ENCODE results near the gene HRNR.

The HRNR gene

GRCh38 chr1:152188673-152189591 is 35.1 kb downstream of the HRNR start:
- DNase-seq (ENCODE audit: low read depth in 3 of 3): peak; percentile 53 to 66 (median 64)

GRCh38 chr1:152186556-152187285 is 37.3 kb downstream of the HRNR start:
- DNase-seq (ENCODE audit: low read depth in 3 of 3): no peak

DNA sequence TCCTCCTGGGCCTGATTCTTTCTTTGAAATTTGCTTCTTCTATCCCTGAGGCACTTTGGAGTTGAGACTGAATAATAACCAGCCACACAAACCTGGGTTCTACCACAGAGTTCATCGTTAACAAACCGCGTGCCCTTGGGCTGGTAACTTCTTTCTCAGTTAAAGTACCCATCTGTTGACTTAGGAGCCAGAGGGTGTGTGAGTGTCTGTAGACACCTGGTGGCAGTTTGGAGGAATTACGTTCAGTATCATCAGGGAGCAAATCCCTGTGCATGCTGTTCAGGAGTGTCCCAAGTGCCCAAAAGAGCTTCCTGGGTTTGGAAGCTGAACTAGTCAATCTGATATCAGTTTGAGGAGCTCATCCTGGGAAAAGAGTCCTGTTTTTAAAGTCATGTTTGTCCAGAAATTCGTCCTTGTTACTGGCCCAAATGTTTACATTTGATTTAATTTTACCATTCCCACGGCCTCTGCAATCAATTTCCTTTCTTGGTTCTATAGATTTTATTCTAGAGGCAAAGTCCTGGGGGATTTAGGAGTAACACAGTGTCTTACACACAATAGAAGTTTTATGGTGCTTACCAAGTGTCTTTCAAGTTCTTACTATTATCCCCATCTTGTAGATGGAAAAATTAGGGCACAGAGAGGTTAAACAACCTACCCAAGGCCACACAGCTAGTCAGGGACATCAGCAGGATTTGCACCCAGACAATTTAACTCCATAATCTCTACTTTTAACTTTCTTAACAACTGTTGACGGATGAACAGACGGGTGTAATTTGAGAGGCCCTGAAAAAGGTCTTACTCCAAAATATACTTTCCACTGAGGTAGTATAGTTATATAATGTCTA is 38.2 kb downstream of the HRNR start:
- DNase-seq (ENCODE audit: low read depth in 3 of 3): no peak

- DNase-seq (ENCODE audit: low read depth in 3 of 3): no peak
Measured at GRCh38 chr1:152182944-152183361, 41.0 kb downstream of the HRNR start.

DNA sequence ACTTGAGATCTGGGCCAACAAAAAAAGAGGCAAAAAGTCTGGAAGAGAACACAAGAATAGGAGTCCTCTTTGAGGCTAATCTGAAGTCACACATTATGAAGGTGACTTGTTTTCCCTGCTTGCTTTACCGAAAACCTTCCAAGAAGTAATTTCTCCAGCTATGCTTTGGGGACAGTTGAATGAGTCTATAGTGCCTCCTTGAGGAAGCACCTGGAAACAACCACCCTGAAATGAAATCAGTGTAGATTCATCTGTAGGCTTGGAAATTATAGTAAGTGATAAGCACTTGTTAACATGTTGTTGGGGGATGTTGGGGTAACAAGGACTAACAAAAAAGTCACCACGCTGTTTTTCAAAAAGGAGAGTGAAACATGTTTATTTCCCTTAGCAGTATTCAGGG is 41.6 kb downstream of the HRNR start:
- DNase-seq (ENCODE audit: low read depth in 3 of 3): no peak

GRCh38 chr1:152179566-152179965 is 44.4 kb downstream of the HRNR start:
- no peak for DNase-seq (ENCODE audit: low read depth in 3 of 3)

GRCh38 chr1:152170287-152170905 is 53.6 kb downstream of the HRNR start:
- DNase-seq (ENCODE audit: low read depth in 3 of 3): no peak

GRCh38 chr1:152169366-152170025 is 54.5 kb downstream of the HRNR start:
- DNase-seq (ENCODE audit: low read depth in 3 of 3): no peak

- DNase-seq (ENCODE audit: low read depth in 3 of 3): no peak
Measured at GRCh38 chr1:152168535-152168868, 55.5 kb downstream of the HRNR start.

GRCh38 chr1:152167835-152168534 is 56.0 kb downstream of the HRNR start:
- DNase-seq (ENCODE audit: low read depth in 3 of 3): no peak

- DNase-seq (ENCODE audit: low read depth in 3 of 3): no peak
Measured at GRCh38 chr1:152166966-152167365, 57.0 kb downstream of the HRNR start.

DNA sequence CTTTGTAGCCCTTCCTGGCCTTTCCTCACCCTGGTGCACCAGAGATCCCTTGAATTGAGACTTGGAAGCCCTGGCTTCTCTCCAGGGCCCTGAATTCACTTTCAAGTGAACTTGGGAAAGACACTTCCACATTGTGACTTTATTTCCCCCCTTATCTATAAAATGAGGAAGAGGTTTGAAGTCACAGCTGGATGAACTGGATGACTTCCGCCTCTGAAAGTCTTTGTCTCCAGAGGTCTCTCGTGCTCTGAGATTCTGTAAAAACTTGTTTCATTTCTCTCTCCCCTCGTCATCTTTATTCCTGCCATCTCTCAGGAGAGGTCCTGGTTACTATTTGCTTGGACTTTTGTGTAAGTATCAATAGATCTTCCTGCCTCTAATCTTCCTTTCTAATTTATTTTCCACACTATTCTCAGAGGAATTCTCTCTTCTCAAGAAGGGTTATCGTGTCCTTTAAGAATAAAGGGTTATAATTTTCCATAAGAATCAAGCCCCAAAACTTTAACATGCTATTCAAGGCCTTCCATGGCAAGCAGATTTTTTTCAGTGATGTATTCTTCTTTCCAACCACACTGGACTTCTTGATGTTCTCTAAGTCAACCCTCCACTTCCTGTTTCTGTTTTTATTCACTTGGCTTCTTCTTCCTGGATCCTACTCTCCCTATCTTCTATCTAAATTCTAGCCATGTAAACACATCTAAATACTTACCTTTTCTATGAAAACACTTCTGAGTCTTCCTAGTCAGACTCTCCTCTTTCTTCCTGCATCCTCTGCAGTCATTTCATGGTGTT is 58.5 kb downstream of the HRNR start:
- DNase-seq (ENCODE audit: low read depth in 3 of 3): no peak

GRCh38 chr1:152164517-152165136 is 59.4 kb downstream of the HRNR start:
- DNase-seq (ENCODE audit: low read depth in 3 of 3): no peak

- no peak for DNase-seq (ENCODE audit: low read depth in 3 of 3)
Measured at GRCh38 chr1:152162792-152163463, 61.1 kb downstream of the HRNR start.
